Measurements from ENCODE around the gene LATS2. TPM values are rescaled to one million over a fixed set of nuclear protein-coding genes. Genes with fewer than 3 reads are reported as not detected.

The LATS2 gene
- total and polyA plus RNA-seq, 2 of the 8 experiments (the other 6 are each of a cell fraction or from before 2014, with no cell fraction given), result 8.3 to 26.2 TPM

DNA sequence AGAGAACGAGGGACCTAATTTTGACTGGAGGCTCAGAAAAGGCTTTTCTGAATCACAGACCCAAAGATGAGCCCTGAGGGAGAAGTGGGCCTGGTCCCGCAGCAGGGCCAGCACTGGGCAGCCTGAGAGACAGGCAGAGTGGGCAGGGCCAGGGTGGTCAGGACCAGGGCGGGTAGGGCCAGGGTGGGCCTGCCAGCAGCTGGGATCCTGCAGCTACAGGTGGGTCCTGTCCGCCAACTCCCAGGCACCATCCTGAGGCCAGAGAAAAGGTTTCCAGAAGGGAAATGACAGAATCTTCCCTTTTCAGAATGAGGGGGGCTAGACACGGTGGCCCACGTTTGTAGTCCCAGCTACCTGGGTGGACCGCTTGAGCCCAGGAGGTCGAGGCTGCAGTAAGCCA lies 23.7 kb downstream of the LATS2 start:
- H3K4ac ChIP-seq (replicated peaks; ENCODE audit: insufficient read length, low read depth, low read length), result no peak overlapping the region
- no peak overlapping the region for H3K4me3 ChIP-seq (ENCODE audit: extremely low read depth in 1 of 4, insufficient read depth in 2 of 4, low read depth in 3 of 4, low read length in 4 of 4)
- H3K23ac ChIP-seq (ENCODE audit: insufficient read length), result no peak overlapping the region
- TF ChIP-seq HDAC2 (IDR thresholded peaks at IDR 0.05; ENCODE audit: borderline replicate concordance in 1 of 2, low read depth in 2 of 2, low read length in 2 of 2) (no peak), RXRA (IDR thresholded peaks at IDR 0.05; ENCODE audit: insufficient read depth, low read depth, low read length) (no peak), HDAC6 (IDR thresholded peaks at IDR 0.05; ENCODE audit: low read depth, low read length) (no peak), SIX5 (IDR thresholded peaks at IDR 0.05; ENCODE audit: low read depth, low read length) (no peak), TEAD4 (IDR thresholded peaks at IDR 0.05; ENCODE audit: low read depth, low read length) (no peak), JUND (IDR thresholded peaks at IDR 0.05; ENCODE audit: low read length) (no peak), SP2 (IDR thresholded peaks at IDR 0.05; ENCODE audit: low read length) (no peak), CTBP2 (IDR thresholded peaks at IDR 0.05; ENCODE audit: borderline replicate concordance, insufficient read depth, insufficient read length, low read length) (no peak), RFX5 (IDR thresholded peaks at IDR 0.05; ENCODE audit: borderline replicate concordance, low read depth, low read length) (no peak), KDM4A (IDR thresholded peaks at IDR 0.05; ENCODE audit: low read depth, low read length, severe bottlenecking) (no peak), CEBPB (IDR thresholded peaks at IDR 0.05; ENCODE audit: low read depth, low read length) (no peak)
- TF ChIP-seq, protein P1, sequence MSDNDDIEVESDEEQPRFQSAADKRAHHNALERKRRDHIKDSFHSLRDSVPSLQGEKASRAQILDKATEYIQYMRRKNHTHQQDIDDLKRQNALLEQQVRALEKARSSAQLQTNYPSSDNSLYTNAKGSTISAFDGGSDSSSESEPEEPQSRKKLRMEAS (IDR thresholded peaks at IDR 0.05), result no peak
- H2BK120ac ChIP-seq (replicated peaks; ENCODE audit: low read depth, low read length), result no peak overlapping the region
- no peak overlapping the region for H3K14ac ChIP-seq (ENCODE audit: insufficient read length)
- H3K36me3 ChIP-seq (ENCODE audit: control insufficient read depth in 2 of 4, insufficient read depth in 4 of 4, low read length in 3 of 4), result peaks cover 0 to 11% (median 0%) of the 10 kb centered on the region in 4 experiments; a peak in 1 of 8 replicates
- DNase-seq (ENCODE audit: low read depth in 1 of 2, low spot score in 2 of 2), result no peak
- no peak overlapping the region for H4K5ac ChIP-seq (ENCODE audit: insufficient read length, low read depth, low read length)
- FAIRE-seq, result no peak
- H3K79me1 ChIP-seq (ENCODE audit: low read depth, low read length), result peaks cover 24% of the 10 kb centered on the region
- H4K8ac ChIP-seq (ENCODE audit: extremely low read depth, insufficient read depth, low read length), result no peak overlapping the region
- H2BK12ac ChIP-seq (ENCODE audit: low read depth, low read length), result no peak overlapping the region
- H3K9me3 ChIP-seq (ENCODE audit: insufficient read depth in 2 of 2, low read depth in 1 of 2, low read length in 1 of 2), result no peaks in the 10 kb centered on the region
- H2BK5ac ChIP-seq (ENCODE audit: low read depth, low read length), result no peak overlapping the region; the same call in 1 of the 2 replicates
- ChIA-PET POLR2A (ENCODE audit: partially characterized antibody) (interaction anchor here (0.6 to 2.3 kb wide), 2 partner anchors 12 to 17 kb away, joined by 3 to 7 read pairs; no protein-coding TSS in a partner anchor), CTCF (ENCODE audit: partially characterized antibody) (no interaction called here)
- peaks cover 4 to 11% (median 7%) of the 10 kb centered on the region in 4 experiments for H3K4me1 ChIP-seq (replicated peaks in 1 of 4; ENCODE audit: control insufficient read depth in 3 of 4, insufficient read depth in 4 of 4, low read length in 3 of 4)
- H3K4me2 ChIP-seq (ENCODE audit: insufficient read depth in 1 of 2, low read depth in 2 of 2, low read length in 2 of 2), result no peak overlapping the region
- no peak overlapping the region for H3K9ac ChIP-seq (replicated peaks in 1 of 4; ENCODE audit: extremely low read depth in 1 of 4, low read depth in 3 of 4, low read length in 3 of 4)
- H2AFZ ChIP-seq (ENCODE audit: low read length), result no peak overlapping the region
- no peak overlapping the region for H3K56ac ChIP-seq (replicated peaks; ENCODE audit: insufficient read length, low read depth, low read length)
- 88% methylated on average over 6 of the region's 8 CpGs; no CpG with 5 or more reads in 1 of the 2 experiments for WGBS, 2 experiments (ENCODE audit: extremely low coverage in 1 of 2, insufficient coverage in 1 of 2, insufficient read length in 1 of 2, insufficient replicate concordance in 2 of 2, low coverage in 1 of 2, low lambda C conversion rate in 2 of 2, missing lambda C conversion rate in 1 of 2)
- no peaks in the 10 kb centered on the region for H3K27me3 ChIP-seq (replicated peaks in 1 of 4; ENCODE audit: control insufficient read depth in 3 of 4, extremely low read depth in 1 of 4, insufficient read depth in 3 of 4, low read length in 3 of 4)
- H2BK20ac ChIP-seq (ENCODE audit: low read length), result no peak overlapping the region
- H3K23me2 ChIP-seq (ENCODE audit: low read depth, low read length), result no peaks in the 10 kb centered on the region
- peaks cover 32 to 98% of the 10 kb centered on the region in 2 experiments for H3K79me2 ChIP-seq (ENCODE audit: control insufficient read depth in 1 of 2, insufficient read depth in 2 of 2, low read length in 2 of 2)
- H3K18ac ChIP-seq (ENCODE audit: extremely low read depth, low read length), result no peak overlapping the region
- H4K20me1 ChIP-seq (replicated peaks in 1 of 2; ENCODE audit: control insufficient read depth in 1 of 2, insufficient read depth in 2 of 2, low read length in 2 of 2), result peaks cover 12 to 29% of the 10 kb centered on the region in 2 experiments
- no peak overlapping the region for H2AK5ac ChIP-seq (ENCODE audit: low read depth, low read length)
- peak overlapping the region; percentile 54 for H4K91ac ChIP-seq (replicated peaks; ENCODE audit: insufficient read length, low read length)
- no peak overlapping the region for H2BK15ac ChIP-seq (ENCODE audit: low read length)
- no peak overlapping the region for H3K27ac ChIP-seq (ENCODE audit: low read depth, low read length)
